Esophagus squamous epithelium (tissue), 5 donors: ENCODE data around the gene HECTD4. TPM values are rescaled to one million over a fixed set of nuclear protein-coding genes. Genes with fewer than 3 reads are reported as not detected.

Source experiments
- DNase-seq: peaks from one replicate; lab custom pipeline; 2025; lab: John Stamatoyannopoulos, UW
- H3K27ac ChIP-seq, 4 donors: fragments of 200-600 bp; sonication (generic); one replicate each; pipeline ENCODE4 v1.5.1; 2016 to 2019; ENCODE audit warnings: mild to moderate bottlenecking in 1 of 4
- H3K27me3 ChIP-seq, 4 donors: fragments of 200-600 bp; sonication (generic); 1 replicate in 3 of 4; 2 replicates in 1 of 4; pipeline versions ENCODE4 v1.5.1 to v1.6.0; 2017 to 2021; ENCODE audit warnings: antibody characterized with exemption in 1 of 4
- H3K36me3 ChIP-seq, 3 donors: fragments of 200-600 bp; sonication (generic); one replicate each; pipeline ENCODE4 v1.5.1; 2016 to 2019
- H3K4me1 ChIP-seq, 3 donors: fragments of 200-600 bp; sonication (generic); one replicate each; pipeline ENCODE4 v1.5.1; 2017 to 2019
- H3K4me3 ChIP-seq, 4 donors: fragments of 200-600 bp; sonication (generic); 1 replicate in 3 of 4; 2 replicates in 1 of 4; pipeline ENCODE4 v1.5.1; 2016 to 2019; ENCODE audit warnings: mild to moderate bottlenecking in 2 of 4, moderate library complexity in 1 of 4
- H3K9me3 ChIP-seq, 3 donors: fragments of 200-600 bp; sonication (generic); one replicate each; pipeline ENCODE4 v1.5.1; 2016 to 2019
- CTCF ChIP-seq, 6 experiments: fragments of 450-650 bp in 4 of 6; fragments of 200-600 bp in 2 of 6; sonication (generic) in 2 of 6; IDR thresholded peaks; one replicate each; pipeline ENCODE4 v1.5.1; 2016 to 2019; ENCODE audit warnings: antibody characterized with exemption in 6 of 6, mild to moderate bottlenecking in 4 of 6, moderate library complexity in 4 of 6
- POLR2A ChIP-seq, 4 donors: fragments of 450-650 bp; IDR thresholded peaks; one replicate each; pipeline ENCODE4 v1.6.1; 2017; ENCODE audit warnings: antibody characterized with exemption in 4 of 4, mild to moderate bottlenecking in 4 of 4, moderate library complexity in 3 of 4
- WGBS, 2 donors: methylation state at CpG; one replicate each; pipeline ENCODE4 v1.1.5; 2018; 5-methylcytosine and 5-hydroxymethylcytosine counted together
- intact Hi-C: fragments of 100-400 bp; cut with DNase I; formaldehyde crosslinking; loops from one replicate; pipeline ENCODE4 v1.15.0; 2022
- total RNA-seq, 4 donors: library from RNA; depleted of rRNA; stranded (reverse); fragments of >200 nt; gene quantifications; one replicate each; pipeline ENCODE4 v1.1.0, GENCODE V29; 2016
- donor health status: DM: yes; HTN: yes; CAD: no.

The HECTD4 gene
- total RNA-seq, 4 donors from 2014 or later: 15.4 to 53.4 (median 33.4) TPM

- TF ChIP-seq CTCF (IDR thresholded peaks at IDR 0.05) (no peak), POLR2A (IDR thresholded peaks at IDR 0.05) (no peak)
- WGBS, 2 donors: 91 to 96% methylated on average over 6 to 7 of the region's 7 CpGs
- intact Hi-C loops: no loop called here
Measured at GRCh38 chr12:112314981-112315380, 67.2 kb downstream of the HECTD4 start.

GRCh38 chr12:112309797-112310196 lies 72.4 kb downstream of the HECTD4 start:
- no peak for TF ChIP-seq CTCF (IDR thresholded peaks at IDR 0.05)
- no peak for TF ChIP-seq POLR2A (IDR thresholded peaks at IDR 0.05)
- WGBS, 2 donors: 53 to 56% methylated on average over 2 of the region's 2 CpGs
- Histone ChIP-seq H3K9me3 (no peaks in the 10 kb centered on the region), H3K36me3 (peaks cover 0 to 80% (median 0%) of the 10 kb centered on the region in 3 donors), H3K27me3 (no peaks in the 10 kb centered on the region), H3K4me3 (no peak overlapping the region), H3K27ac (no peak overlapping the region), H3K4me1 (peaks cover 0 to 23% (median 0%) of the 10 kb centered on the region in 3 donors)
- intact Hi-C loops: no loop called here
- DNase-seq: no peak

More at GRCh38 chr12:112314981-112315380, 67.2 kb downstream of the HECTD4 start:
- H3K4me3 ChIP-seq: no peak overlapping the region
- no peak for DNase-seq
- no peaks in the 10 kb centered on the region for H3K9me3 ChIP-seq
- no peaks in the 10 kb centered on the region for H3K27me3 ChIP-seq
- peaks cover 0 to 10% (median 0%) of the 10 kb centered on the region in 3 donors for H3K4me1 ChIP-seq
- no peak overlapping the region for H3K27ac ChIP-seq
- peaks cover 0 to 63% (median 0%) of the 10 kb centered on the region in 3 donors for H3K36me3 ChIP-seq

- no peak overlapping the region for H3K27ac ChIP-seq
- DNase-seq: no peak
- peaks cover 0 to 77% (median 0%) of the 10 kb centered on the region in 3 donors for H3K36me3 ChIP-seq
- intact Hi-C loops: no loop called here
- H3K9me3 ChIP-seq: no peaks in the 10 kb centered on the region
- no peaks in the 10 kb centered on the region for H3K27me3 ChIP-seq
- 51 to 68% methylated on average over 6 of the region's 6 CpGs for WGBS, 2 donors
- TF ChIP-seq CTCF (IDR thresholded peaks at IDR 0.05) (no peak), POLR2A (IDR thresholded peaks at IDR 0.05) (no peak)
- H3K4me3 ChIP-seq: no peak overlapping the region
- H3K4me1 ChIP-seq: peaks cover 0 to 25% (median 0%) of the 10 kb centered on the region in 3 donors
Measured at GRCh38 chr12:112308652-112309051, 73.6 kb downstream of the HECTD4 start.

- intact Hi-C loops: no loop called here
- Histone ChIP-seq H3K4me1 (peaks cover 0 to 29% (median 0%) of the 10 kb centered on the region in 3 donors), H3K27me3 (no peaks in the 10 kb centered on the region), H3K9me3 (no peaks in the 10 kb centered on the region), H3K4me3 (no peak overlapping the region), H3K36me3 (peaks cover 0 to 77% (median 0%) of the 10 kb centered on the region in 3 donors), H3K27ac (no peak overlapping the region)
- TF ChIP-seq POLR2A (IDR thresholded peaks at IDR 0.05): no peak
- TF ChIP-seq CTCF (IDR thresholded peaks at IDR 0.05): no peak
- WGBS, 2 donors: 77 to 100% methylated on average over 1 of the region's 1 CpG
- no peak for DNase-seq
Measured at GRCh38 chr12:112308161-112308560, 74.1 kb downstream of the HECTD4 start.

- WGBS, 2 donors: 55 to 78% methylated on average over 2 of the region's 2 CpGs
- H3K9me3 ChIP-seq: no peaks in the 10 kb centered on the region
- peaks cover 0 to 32% (median 0%) of the 10 kb centered on the region in 3 donors for H3K4me1 ChIP-seq
- no peak overlapping the region for H3K27ac ChIP-seq
- intact Hi-C loops: no loop called here
- no peak overlapping the region for H3K4me3 ChIP-seq
- peaks cover 0 to 75% (median 0%) of the 10 kb centered on the region in 3 donors for H3K36me3 ChIP-seq
- no peak for TF ChIP-seq CTCF (IDR thresholded peaks at IDR 0.05)
- no peaks in the 10 kb centered on the region for H3K27me3 ChIP-seq
- no peak for DNase-seq
Measured at GRCh38 chr12:112307317-112308011, 74.8 kb downstream of the HECTD4 start.
